ENCODE results near the gene SART1.
"Not testable (repeated sequence)": the region's sequence is repeated elsewhere in the genome, so short reads cannot be mapped to it uniquely, and the experiment has no call there.

SART1 gene

DNA sequence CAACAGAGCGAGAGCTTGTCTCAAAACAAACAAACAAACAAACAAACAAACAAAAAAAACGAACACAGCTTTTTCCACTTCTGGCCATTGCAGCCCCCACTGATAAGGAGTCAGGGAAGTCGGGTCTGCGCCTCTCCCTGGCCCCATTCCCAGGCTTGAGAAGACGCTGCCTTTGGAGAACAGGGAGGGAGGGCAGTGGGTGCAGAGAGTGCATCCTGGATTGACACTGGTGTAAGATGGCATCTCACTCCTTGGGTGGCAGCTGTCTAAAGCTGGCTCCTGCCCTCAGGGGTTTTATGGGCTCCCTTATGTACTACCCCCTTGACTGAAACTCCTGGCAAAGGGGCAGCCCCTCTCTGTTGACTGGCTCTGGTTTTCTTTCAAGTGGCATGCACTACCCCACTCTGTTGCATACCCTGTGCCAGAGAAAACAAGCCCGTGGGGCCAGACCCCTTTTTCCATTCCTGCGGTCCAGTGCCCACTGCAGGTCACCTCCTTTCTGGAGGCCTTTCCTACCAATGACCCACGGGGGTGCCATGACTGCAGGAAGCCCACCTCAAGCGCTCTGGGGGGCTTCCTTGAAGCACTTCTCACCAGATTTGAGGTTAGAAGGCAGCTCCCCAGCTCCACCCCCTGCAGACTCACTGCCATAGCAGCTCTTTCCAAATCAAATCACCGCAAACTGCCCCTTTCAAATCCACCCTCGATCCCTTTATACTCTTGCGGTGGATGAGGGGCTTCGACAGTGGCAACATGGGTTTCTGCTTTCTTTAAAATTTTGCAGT, 29.6 kb upstream of the SART1 start:
- FAIRE-seq (peak; percentile 83), DNase-seq (ENCODE audit: insufficient read length, low spot score) (no peak)

DNA sequence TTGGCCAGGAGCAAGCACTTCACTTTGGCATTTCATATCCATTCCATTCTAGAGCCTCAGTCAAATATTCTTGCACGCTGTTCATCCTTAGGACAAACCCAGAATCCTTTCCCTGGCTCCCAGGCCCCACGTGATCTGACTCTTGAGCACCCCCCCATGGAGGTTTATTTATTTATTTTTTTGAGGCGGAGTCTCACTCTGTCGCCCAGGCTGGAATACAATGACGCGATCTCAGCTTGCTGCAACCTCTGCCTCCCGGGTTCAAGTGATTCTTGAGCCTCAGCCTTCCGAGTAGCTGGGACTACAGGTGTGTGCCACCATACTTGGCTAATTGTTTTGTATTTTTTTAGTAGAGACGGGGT, 29.0 kb upstream of the SART1 start:
- DNase-seq (ENCODE audit: insufficient read length, low spot score) = no peak
- FAIRE-seq = no peak

DNA sequence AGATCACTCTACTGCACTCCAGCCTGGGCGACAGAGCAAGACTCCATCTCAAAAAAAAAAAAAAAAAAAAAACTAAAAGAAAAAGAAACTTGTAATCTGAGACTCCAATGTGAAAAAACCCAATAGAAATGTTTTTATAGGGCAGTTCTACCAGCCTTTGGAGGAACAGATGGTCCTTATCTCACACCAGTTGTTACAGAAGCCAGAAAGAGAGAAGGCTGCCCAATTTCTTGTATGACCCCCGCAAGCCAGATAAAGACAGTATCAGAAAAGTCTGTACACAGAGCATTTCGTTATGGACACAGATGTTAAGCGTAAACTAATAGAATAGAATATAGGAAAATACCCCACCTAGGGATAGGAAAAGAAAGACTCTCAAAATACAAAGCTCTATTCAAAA, 27.5 kb upstream of the SART1 start:
- DNase-seq (ENCODE audit: insufficient read length, low spot score) (no peak), FAIRE-seq (no peak)

DNA sequence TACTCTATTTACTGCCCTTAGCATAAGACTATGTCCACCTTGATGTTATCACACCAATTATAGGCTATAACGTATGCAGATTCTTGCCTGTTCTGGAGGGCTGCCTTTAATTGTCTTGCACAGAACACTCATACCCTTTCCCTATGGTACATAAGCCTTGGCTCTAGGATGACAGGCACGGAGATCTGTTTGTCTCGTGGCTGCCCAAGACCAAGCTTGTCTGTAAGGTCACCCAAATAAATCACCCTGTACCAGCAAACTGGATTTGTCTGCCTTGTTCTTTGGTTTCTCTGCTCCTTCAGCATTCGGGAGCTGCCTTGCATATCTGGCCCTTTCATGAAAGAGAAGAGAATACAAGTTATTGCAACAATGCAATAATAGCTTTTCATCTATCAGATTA, 23.8 kb upstream of the SART1 start:
- DNase-seq (ENCODE audit: insufficient read length, low spot score) = no peak
- peak; percentile 72 for FAIRE-seq

DNA sequence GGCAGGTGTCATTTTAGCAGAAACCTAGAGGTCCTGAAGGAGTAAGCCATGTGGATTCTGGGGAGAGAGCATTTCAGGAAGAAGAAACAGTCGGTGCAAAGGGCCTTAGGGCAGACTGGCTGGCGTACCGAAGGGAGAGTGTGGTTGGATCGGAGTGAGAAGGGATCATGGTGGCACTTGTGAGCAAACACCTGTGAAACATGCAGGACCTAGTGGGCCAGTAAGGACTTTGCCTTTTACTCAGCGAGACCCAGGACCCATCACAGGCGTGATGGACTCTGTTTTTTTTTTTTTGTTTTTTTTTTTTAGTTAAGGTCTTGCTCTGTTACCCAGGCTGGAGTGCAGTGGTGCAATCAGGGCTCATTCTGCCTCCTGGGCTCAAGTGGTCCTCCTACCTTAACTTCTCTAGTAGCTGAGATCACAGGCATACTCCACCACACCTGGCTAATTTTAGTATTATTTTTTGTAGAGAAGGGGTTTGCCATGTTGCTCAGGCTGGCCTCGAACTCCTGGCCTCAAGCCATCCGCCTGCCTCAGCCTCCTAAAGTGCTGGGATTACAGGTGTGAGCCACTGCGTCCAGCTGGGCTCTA, 19.7 kb upstream of the SART1 start:
- FAIRE-seq (no peak), DNase-seq (ENCODE audit: insufficient read length, low spot score) (no peak)

DNA sequence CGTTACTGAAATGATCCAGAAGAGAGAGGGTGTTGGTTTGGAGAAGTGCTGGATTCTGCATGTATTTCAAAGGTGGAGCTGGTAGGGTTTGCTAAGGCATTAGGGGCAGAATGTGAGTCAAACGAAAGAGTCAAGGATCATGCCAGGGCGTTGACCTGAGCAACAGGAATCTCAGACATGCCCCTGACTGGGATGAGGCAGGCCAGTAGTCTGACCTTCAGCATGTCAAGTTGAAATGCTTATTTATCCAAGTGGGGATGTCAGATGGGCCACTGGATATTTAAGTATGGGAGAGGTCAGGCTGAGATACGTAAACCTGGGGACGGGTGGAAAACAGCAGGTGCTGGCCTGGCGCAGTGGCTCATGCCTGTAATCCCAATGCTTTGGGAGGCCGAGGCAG, 19.0 kb upstream of the SART1 start:
- DNase-seq (ENCODE audit: insufficient read length, low spot score) (no peak), FAIRE-seq (peak; percentile 72)

DNA sequence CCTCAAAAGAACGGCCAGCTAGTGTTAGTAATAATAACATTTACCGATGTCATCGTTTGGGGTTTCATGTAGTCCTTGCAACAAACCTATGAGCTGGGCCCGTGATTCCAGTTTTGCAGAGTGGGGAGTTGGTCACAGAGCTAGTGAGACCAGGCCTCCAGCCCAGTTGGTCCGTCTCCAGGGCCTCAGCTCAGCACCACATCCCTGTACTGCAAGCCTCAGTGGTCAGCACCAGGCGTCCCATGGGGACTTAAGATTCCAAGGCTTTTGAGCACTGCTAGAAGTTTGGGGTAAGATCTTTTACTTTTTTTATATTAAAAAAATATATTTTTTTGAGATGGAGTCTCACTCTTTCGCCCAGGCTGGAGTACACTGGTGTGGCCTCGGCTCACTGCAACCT, 17.3 kb upstream of the SART1 start:
- no peak for DNase-seq (ENCODE audit: insufficient read length, low spot score)
- FAIRE-seq = no peak

DNA sequence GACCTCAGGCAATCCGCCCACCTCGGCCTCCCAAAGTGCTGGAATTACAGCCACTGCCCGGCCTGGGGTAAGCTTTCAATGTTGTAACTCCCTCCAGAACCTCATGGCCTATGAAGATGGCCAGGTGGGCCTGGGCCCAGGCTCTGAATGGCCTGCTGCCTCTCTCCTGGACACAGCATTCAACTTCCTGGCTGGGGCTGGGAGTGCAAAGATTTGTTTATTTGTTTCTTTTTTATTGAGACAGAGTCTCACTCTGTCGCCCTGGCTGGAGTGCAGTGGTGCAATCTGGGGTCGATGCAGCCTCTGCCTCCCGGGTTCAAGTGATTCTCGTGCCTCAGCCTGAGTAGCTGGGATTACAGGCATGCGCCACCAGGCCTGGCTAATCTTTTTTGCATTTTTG, 16.8 kb upstream of the SART1 start:
- FAIRE-seq (no peak), DNase-seq (ENCODE audit: insufficient read length, low spot score) (no peak)

DNA sequence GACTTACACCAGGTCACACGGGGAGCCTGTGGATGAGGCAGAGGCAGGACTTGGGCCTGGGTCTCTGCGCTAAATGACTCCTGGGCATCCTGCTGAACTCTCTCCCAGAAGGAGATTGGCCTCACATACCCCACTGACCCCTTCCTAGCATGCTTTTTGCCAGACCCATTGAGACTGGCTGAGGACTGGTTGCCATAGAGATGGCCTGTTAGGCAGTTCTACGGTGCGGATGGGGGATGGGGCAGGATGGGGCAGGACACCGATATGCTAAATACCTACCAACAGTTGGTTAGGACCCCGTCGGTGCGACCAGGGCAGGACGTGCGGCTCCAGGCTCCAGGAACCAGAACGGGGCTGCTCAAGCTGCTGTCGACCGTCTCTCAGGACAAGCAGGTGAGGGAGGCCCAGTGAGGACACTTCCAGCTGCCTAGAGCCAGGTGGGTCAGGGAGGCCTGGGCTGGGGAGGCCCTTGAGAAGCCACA, 16.1 kb upstream of the SART1 start, which contains the start of gene TSGA10IP:
Gene TSGA10IP (plus strand): TSS at position 51 of the 482 bp plus-strand sequence. CDS start 196 bp downstream, at position 247.
- no peak for DNase-seq (ENCODE audit: insufficient read length, low spot score)
- no peak for FAIRE-seq

DNA sequence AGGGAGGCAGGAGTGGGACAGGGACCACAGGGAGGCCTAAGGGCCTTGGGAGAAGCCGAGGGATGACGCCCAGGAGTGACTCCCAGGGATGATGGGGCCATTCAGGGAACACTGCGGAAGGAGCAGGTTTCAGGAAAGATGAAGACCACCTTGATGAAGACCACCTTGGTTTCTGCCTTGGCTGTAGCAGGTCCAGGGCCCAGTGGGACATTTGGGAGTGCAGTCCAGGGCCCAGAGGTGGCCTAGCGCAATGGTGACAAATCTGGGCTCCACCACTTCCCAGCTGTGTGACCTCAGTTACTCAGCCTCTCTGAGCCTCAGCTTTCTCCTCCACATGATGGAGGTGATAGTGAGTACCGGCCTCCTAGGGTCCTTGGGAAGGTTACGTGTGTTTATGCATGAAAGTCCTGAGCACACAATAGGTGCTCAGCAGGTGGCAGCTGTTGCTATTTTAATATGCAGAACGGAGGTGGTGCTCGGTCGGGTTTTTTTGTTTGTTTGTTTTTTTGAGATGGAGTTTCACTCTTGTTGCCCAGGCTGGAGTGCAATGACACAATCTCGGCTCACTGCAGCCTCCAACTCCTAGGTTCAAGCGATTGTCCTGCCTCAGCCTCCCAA, 15.5 kb upstream of the SART1 start:
- FAIRE-seq (no peak), DNase-seq (ENCODE audit: insufficient read length, low spot score) (no peak)

DNA sequence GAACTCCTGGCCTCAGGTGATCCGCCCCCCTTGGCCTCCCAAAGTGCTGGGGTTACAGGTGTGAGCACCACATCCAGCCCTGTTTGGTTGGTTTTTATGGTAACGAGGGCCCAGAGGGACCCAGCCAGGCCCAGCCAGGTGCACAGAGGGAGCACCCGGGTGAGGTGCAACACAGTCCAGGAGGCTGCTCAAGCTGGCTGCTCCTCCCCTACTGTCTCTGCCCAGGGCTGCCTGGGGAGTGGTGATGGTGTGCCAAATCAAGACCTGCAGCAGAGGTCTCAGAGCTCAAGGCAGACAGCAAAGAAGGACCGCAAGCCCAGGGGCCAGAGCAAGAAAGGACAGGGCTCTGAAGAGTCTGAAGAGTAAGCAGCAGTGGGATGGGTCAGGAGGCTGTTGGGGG, 14.9 kb upstream of the SART1 start:
- no peak for DNase-seq (ENCODE audit: insufficient read length, low spot score)
- no peak for FAIRE-seq

DNA sequence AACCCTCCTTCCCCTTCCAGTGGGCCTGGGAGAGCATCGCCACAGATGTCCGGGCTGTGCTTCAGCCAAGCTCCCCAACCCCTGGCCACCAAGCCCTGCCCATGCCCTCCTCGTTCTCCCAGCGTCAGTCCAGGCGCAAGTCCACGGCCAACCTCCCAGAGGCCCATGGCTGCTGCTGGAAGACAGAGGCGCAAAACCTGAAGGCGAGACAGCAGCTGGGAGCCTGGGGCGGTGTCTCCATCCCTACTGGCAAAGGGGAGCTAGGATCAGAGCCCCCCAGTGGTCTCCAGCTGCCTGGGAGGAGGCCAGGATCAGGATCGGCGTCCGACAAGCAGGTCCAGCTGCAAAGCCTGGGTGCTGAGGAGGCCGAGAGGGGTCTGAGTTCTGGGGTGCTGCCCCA, 14.4 kb upstream of the SART1 start:
- DNase-seq (ENCODE audit: insufficient read length, low spot score) = no peak
- FAIRE-seq = no peak

DNA sequence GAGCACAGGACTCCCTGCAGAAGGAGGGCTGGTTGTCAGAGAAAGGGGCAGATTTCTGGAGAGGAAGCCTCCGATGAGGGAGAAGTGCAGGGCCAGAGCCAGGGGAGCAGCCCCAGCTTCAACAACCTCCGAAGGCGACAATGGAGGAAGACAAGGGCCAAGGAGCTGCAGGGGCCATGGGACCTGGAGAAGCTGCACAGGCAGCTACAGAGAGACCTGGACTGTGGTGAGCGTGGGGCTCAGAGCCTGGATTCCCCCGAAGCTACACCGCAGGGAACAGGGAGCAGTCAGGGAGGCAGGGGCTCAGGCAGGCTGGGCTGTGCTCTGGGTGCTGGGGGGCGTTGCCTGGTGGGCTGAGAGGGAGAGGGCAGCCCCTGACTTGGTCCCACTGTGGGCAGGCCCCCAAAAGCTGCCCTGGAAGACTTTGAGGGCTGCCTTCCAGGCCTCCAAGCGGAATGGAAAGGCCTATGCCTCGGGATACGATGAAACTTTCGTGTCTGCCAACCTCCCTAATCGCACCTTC, 13.9 kb upstream of the SART1 start:
- DNase-seq (ENCODE audit: insufficient read length, low spot score) = no peak
- peak; percentile 33 for FAIRE-seq

DNA sequence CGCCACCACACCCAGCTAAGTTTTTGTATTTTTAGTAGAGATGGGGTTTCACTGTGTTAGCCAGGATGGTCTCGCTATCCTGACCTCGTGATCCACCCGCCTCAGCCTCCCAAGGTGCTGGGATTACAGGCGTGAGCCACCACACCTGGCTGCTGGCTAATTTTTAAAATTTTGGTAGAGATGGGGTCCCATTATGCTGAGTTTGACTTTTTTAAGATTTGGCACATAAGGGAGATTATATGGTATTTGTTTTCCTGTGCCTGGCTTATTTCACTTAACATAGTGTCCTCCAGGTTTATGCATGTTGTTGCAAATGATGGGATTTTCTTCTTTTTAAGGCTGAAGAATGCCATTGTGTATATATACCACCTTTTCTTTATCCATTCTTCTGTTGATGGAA, 10.8 kb upstream of the SART1 start:
- DNase-seq (ENCODE audit: insufficient read length, low spot score); FAIRE-seq: not testable (repeated sequence)

DNA sequence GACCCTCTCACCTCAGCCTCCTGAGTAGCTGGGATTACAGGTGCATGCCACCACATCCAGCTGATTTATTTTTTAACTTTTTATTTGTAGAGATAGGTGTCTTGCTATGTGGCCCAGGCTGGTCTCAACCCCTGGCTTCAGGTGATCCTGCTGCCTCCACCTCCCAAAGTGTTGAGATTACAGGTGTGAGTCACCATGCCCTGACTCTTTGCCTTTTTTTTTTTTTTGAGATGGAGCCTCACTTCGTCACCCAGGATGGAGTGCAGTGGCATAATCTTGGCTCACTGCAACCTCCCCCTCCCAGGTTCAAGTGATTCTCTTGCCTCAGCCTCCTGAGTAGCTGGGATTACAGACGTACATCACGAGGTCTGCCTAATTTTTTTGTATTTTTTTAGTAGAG, 9.9 kb upstream of the SART1 start:
- FAIRE-seq; DNase-seq (ENCODE audit: insufficient read length, low spot score): not testable (repeated sequence)

DNA sequence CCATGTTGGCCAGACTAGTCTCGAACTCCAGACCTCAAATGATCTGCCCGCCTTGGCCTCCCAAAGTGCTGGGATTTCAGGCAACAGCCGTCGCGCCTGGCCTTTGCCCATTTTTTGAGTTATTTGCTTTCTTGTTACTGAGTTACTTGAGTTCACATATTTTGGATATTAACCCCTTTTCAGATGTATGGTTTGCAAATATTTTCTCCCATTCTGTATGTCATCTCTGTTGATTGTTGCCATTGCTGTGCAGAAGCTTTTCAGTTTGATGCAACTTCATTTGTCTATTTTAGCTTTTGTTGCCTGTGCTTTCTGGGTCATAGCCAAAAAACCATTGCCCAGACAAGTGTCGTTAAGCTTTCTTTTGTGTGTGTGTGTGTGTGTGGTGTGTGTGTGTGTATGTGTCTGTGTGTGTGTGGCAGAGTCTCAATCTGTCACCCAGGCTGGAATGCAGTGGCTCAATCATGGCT, 9.4 kb upstream of the SART1 start:
- peak; percentile 70 for FAIRE-seq
- no peak for DNase-seq (ENCODE audit: insufficient read length, low spot score)

DNA sequence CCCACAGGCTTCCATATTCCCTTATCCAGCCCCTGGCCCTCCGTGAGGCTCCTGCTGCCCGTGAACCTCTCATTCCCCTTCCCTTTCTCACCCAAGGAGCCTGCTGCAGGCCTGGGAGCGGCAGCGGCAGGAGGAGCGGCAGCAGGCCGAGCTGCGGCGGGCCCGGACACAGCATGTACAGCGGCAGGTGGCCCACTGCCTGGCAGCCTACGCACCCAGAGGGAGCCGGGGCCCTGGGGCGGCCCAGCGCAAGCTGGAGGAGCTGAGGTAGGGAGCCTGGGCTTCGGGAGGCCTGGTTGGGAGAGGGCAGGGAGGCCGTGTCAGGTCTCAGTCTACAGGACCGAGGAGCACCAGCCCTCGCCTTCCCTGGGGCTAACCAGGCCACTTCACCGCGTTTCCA, 8.1 kb upstream of the SART1 start:
- FAIRE-seq (no peak), DNase-seq (ENCODE audit: insufficient read length, low spot score) (no peak)

DNA sequence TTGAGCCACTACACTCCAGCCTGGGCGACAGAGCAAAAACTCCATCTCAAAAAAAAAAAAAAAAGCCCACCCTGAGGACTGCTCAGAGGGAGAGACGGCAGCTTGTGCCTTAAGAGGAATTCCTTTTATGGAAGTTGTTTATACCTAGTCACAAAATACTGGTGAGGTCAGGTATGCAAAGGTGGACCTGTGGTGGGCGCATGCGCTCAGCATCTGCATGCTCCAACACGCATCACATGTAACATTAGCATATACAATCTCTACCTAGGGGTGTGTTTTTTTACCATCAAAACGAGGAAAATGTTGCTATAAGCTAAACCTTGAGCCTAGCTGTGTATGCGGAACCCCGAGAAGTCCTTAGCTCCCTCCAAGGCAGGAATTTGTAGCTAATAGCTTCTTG, 6.8 kb upstream of the SART1 start:
- DNase-seq (ENCODE audit: insufficient read length, low spot score) = no peak

DNA sequence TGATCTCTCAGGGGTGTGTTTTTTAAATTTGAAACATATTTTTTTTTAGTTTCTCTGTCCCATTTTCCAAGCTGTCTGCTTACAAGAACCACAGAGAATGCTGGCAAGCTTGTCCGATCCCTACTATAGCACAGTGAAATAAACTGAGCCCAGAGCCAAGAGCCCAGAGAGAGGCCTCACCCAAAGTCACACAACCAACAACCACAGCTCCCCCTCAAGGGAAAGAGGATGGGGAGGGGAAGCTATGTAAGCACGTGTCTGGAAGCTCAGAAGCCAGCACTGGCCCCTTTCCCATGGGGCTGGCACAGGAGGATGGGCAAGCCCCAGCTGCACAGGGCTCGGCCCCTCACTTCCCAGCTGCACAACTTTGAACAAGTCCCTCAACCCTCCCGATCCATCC, 3.2 kb upstream of the SART1 start:
- FAIRE-seq = no peak

More for the DNA sequence above, 6.8 kb upstream of the SART1 start:
- no peak for FAIRE-seq

DNA sequence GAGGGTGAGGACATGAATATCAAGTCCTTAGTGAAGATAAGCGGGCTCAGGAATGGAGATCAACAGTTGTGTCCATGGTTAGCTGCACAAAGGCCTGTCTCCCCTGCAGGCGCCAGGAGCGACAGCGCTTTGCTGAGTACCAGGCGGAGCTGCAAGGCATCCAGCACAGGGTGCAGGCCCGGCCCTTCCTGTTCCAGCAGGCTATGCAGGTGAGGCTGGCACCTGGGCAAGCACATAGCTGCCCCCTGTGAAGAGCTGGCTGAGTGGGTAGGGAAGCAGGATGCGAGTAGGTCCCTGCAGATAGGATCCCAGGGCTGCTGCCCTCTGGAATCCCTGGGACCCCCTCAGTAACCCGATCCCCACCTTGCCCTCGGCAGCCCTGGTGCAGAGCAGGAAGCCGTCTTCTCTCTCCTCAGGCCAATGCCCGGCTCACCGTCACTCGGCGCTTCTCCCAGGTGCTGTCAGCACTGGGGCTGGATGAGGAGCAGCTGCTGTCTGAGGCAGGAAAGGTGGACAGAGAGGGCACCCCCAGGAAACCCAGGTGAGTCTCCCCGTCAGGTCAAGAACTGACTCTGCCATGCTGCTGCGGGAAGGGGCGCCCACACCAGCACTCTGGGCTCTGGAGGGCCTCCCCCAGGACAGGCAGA, 2.6 kb upstream of the SART1 start:
- no peak for FAIRE-seq
- DNase-seq (ENCODE audit: insufficient read length, low spot score) = no peak

More for the DNA sequence above, 3.2 kb upstream of the SART1 start:
- no peak for DNase-seq (ENCODE audit: insufficient read length, low spot score)

DNA sequence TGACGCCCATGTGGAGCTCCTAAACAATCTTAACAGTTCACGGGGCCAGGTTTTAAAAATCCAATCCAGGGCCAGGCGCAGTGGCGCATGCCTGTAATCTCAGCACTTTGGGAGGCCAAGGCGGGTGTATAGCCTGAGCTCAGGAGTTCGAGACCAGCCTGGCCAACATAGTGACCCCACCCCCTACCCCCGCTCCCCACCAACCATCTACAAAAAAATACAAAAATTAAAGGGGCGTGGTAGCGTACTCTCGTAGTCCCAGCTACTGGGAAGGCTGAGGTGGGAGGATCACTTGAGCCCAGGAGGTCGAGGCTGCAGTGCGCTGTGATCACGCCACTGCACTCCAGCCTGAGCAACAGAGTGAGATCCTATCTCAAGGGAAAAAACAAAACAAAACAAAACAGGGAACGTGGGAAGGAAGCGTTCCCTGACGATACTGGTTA, 689 bp upstream of the SART1 start:
- DNase-seq (ENCODE audit: insufficient read length, low spot score) (no peak), FAIRE-seq (no peak)
